ENCODE measurements around the gene ZNF629. TPM values are rescaled to one million over a fixed set of nuclear protein-coding genes. Genes with fewer than 3 reads are reported as not detected.

ZNF629 gene
- total RNA-seq, 6 experiments from 2014 or later: 3.7 to 4.8 (median 4.3) TPM

DNA sequence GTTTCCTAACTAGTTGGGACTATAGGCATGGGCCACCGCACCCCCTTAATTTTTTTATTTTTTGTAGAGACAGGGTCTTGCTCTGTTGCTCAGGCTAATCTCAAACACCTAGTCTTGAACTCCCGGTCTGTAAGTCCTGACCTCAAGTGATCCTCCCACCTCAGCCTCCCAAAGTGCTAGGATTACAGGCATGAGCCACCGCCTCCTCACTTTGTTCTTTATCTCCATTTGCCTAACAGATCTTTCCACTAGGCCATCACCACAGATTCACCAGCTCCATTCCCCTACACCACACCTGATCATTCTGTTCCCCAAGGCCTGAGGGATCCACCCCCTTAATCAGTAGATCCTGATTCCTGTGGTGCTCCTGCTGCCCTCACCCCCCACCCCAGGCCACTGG is 7.6 kb upstream of the ZNF629 start:
- intact Hi-C loops (cut with DNase I): no loop called here
- H3K4me1 ChIP-seq: peaks cover 0 to 6% (median 0%) of the 10 kb centered on the region in 4 donors
- no peaks in the 10 kb centered on the region for H3K9me3 ChIP-seq
- TF ChIP-seq, protein P1, sequence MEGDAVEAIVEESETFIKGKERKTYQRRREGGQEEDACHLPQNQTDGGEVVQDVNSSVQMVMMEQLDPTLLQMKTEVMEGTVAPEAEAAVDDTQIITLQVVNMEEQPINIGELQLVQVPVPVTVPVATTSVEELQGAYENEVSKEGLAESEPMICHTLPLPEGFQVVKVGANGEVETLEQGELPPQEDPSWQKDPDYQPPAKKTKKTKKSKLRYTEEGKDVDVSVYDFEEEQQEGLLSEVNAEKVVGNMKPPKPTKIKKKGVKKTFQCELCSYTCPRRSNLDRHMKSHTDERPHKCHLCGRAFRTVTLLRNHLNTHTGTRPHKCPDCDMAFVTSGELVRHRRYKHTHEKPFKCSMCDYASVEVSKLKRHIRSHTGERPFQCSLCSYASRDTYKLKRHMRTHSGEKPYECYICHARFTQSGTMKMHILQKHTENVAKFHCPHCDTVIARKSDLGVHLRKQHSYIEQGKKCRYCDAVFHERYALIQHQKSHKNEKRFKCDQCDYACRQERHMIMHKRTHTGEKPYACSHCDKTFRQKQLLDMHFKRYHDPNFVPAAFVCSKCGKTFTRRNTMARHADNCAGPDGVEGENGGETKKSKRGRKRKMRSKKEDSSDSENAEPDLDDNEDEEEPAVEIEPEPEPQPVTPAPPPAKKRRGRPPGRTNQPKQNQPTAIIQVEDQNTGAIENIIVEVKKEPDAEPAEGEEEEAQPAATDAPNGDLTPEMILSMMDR (IDR thresholded peaks at IDR 0.05): no peak
- no peaks in the 10 kb centered on the region for H3K27me3 ChIP-seq
- ATAC-seq (no peak), DNase-seq (no peak)
- H3K27ac ChIP-seq: no peak overlapping the region
- H3K4me3 ChIP-seq: no peak overlapping the region
- 88% methylated on average over 2 of the region's 3 CpGs for WGBS (ENCODE audit: insufficient coverage, low coverage, low lambda C conversion rate, missing lambda C conversion rate)
- no peaks in the 10 kb centered on the region for H3K36me3 ChIP-seq

DNA sequence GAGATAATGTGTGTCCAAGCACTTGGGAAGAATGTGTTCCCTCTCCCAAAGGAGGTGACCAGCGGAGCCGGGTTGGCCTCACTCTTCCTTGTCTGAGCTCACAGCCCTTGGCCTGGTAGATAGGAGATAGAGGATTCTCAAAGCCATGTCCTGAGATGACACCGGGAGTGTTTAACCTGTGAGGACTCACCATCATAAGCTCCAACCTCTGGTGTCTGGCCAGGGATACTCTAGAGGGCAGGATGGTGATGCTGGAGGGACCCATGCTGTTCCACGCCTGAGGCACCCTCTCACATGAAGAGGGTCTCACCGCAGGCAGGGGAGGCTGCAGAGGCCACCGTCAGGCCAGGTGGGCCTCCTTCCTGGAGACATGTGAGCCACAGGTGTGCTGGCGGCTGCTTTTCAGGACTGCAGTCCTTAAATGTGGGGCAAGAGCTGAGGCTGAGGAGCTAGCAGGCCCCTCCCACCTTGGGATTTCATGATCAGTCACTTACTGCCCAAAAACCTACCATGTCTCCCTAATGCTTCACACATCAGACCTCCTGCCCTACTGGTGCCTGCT is 6.6 kb upstream of the ZNF629 start:
- no peak overlapping the region for H3K27ac ChIP-seq
- DNase-seq: no peak
- no peaks in the 10 kb centered on the region for H3K36me3 ChIP-seq
- peaks cover 0 to 6% (median 0%) of the 10 kb centered on the region in 4 donors for H3K4me1 ChIP-seq
- H3K27me3 ChIP-seq: no peaks in the 10 kb centered on the region
- intact Hi-C loops (cut with DNase I): no loop called here
- no peak overlapping the region for H3K4me3 ChIP-seq
- H3K9me3 ChIP-seq: no peaks in the 10 kb centered on the region
- peak in 1 of 4 donors; percentile 26 for ATAC-seq
- WGBS (ENCODE audit: insufficient coverage, low coverage, low lambda C conversion rate, missing lambda C conversion rate): no CpG with 5 or more reads among the region's 7 CpGs
- TF ChIP-seq POLR2A (IDR thresholded peaks at IDR 0.05): no peak
- TF ChIP-seq, protein P1 (IDR thresholded peaks at IDR 0.05): no peak

DNA sequence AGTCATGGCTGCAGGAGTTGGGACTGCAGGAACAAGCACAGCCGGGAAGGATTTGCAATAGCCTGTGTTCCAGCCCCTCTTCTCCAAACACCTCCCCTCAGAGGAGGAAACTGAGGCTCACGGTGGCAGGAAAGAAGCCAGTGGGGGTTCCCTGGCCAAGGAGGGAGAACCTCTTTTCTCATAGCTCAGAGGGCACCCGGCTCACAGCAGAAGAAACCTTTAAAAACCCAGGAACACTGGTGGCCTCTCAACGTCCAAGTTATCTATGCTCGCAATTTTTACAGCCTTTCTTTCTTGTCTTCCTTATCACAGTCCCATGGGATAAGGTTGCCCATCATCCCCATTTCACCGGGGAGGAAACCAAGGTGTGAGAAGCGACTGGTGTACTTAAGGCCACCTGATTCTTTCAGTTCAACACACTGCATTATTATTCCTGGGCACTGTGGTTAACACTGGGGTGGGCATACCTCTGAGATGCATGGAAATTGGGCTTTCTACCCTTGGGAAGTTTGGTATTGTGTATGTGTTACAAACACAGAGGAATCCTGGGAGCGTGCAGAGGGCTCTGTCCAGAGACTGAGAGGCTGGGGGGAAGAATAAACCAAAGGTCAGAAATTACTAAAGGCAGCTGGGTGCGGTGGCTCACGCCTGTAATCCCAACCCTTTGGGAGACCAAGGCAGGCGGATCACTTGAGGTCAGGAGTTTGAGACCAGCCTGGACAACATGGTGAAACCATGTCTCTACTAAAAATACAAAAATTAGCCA is 791 bp upstream of the ZNF629 start:
- TF ChIP-seq, protein P1 (IDR thresholded peaks at IDR 0.05): no peak
- no peak for TF ChIP-seq POLR2A (IDR thresholded peaks at IDR 0.05)
- Histone ChIP-seq H3K27ac (peak overlapping the region; percentile 66 to 76 (median 73)), H3K9me3 (no peaks in the 10 kb centered on the region), H3K27me3 (no peaks in the 10 kb centered on the region), H3K4me1 (peaks cover 0 to 6% (median 0%) of the 10 kb centered on the region in 4 donors), H3K36me3 (peaks cover 0 to 8% (median 0%) of the 10 kb centered on the region in 4 donors), H3K4me3 (peak overlapping the region; percentile 77 to 98 (median 91))
- intact Hi-C loops (cut with DNase I): no loop called here
- no peak for DNase-seq
- peak in 1 of 4 donors; percentile 5 for ATAC-seq
- 56% methylated on average over 10 of the region's 11 CpGs for WGBS (ENCODE audit: insufficient coverage, low coverage, low lambda C conversion rate, missing lambda C conversion rate)

DNA sequence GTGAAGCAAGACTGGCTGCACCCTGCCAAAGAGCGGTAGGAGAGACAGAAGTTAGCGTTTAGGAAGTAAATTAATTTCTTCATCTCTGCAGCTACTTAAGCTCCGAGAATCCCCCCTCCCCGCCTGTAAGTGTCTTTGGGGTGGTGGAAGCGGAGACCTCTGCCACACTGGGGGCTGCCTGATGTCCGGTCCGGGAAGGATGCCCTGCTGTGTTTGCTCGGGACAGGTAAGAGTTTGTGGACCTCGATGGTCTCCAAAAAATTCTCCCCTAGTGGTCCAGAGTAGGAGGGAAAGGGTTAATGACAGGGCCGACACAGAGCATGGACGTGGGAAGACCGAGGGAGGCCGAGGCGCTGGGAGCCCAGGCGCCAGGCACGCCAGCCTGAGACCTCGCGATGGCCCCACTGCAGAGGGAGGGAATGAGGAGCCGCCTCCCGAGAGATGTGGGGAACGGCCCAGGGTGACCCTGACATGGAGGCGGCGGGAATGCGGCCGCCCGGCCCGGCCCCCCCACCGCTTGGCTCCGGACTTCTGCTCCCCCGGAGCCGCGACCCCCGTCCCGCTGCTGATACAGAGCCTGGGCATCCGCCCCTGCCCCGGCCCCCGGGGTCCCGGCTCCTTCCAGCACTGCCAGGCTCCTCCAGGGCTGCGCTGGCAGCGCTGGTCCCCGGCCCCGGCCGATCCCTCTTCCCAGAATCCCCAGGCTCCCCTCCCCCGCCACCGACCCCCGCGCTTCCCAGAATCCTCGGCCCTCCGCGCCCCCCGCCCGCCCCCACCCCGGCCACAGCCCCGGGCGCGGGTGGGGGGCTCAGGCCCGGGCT is 680 bp downstream of the ZNF629 start:
- intact Hi-C loops (cut with DNase I): no loop called here
- peak overlapping the region; percentile 66 to 76 (median 73) for H3K27ac ChIP-seq

More for the DNA sequence above, 680 bp downstream of the ZNF629 start:
- 19% methylated on average over 13 of the region's 57 CpGs for WGBS (ENCODE audit: insufficient coverage, low coverage, low lambda C conversion rate, missing lambda C conversion rate)
- DNase-seq (peak in 1 of 3 donors; percentile 43), ATAC-seq (peak; percentile 63 to 75 (median 68))
- Histone ChIP-seq H3K4me1 (peaks cover 0 to 6% (median 0%) of the 10 kb centered on the region in 4 donors), H3K36me3 (peaks cover 0 to 16% (median 2%) of the 10 kb centered on the region in 4 donors), H3K27me3 (no peaks in the 10 kb centered on the region), H3K9me3 (no peaks in the 10 kb centered on the region), H3K4me3 (peak overlapping the region; percentile 77 to 98 (median 91))
- TF ChIP-seq POLR2A (IDR thresholded peaks at IDR 0.05): no peak
- TF ChIP-seq, protein P1 (IDR thresholded peaks at IDR 0.05): no peak

Measured in right lobe of liver (tissue), 6 donors.